ENCODE measurements around the gene PCDHB5.
"Not testable (repeated sequence)": the region's sequence is repeated elsewhere in the genome, so short reads cannot be mapped to it uniquely, and the experiment has no call there.

The PCDHB5 gene

GRCh38 chr5:141135030-141135717 is at the start of gene PCDHB5:
PCDHB5 (plus strand) TSS chr5:141135206; CDS start chr5:141135435, 229 bp downstream.
- DNase-seq = no peak
- no peak for ATAC-seq

DNA sequence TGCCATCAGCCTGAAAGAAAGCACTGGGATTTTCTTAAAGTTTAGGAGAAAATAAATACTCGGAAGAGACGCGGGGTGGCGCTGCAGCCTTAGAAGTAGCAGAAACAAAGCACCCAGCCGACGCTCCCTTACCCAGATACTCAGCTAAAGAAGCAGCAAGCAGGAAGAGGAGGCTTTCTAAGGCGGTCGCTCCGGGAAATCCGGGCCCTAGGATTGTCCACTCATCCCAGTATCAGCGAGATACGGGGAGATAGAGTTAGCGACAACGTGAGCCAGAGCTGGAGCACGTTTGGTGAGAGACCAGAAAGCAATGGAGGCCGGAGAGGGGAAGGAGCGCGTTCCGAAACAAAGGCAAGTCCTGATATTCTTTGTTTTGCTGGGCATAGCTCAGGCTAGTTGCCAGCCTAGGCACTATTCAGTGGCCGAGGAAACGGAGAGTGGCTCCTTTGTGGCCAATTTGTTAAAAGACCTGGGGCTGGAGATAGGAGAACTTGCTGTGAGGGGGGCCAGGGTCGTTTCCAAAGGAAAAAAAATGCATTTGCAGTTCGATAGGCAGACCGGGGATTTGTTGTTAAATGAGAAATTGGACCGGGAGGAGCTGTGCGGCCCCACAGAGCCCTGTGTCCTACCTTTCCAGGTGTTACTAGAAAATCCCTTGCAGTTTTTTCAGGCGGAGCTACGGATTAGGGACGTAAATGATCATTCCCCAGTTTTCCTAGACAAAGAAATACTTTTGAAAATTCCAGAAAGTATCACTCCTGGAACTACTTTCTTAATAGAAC is 40.3 kb upstream of the PCDHB5 start, which contains the start of gene PCDHB2:
TSS of gene PCDHB2 (plus strand) at position 135 of the 782 bp plus-strand sequence. CDS start at position 311, 176 bp downstream.
- DNase-seq = no peak

DNA sequence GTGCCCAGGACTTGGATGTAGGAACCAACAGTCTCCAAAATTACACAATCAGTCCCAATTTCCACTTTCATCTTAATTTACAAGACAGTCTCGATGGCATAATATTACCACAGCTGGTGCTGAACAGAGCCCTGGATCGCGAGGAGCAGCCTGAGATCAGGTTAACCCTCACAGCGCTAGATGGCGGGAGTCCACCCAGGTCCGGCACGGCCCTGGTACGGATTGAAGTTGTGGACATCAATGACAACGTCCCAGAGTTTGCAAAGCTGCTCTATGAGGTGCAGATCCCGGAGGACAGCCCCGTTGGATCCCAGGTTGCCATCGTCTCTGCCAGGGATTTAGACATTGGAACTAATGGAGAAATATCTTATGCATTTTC is 39.8 kb upstream of the PCDHB5 start:
- ATAC-seq (no peak), DNase-seq (no peak)

More for the DNA sequence above, 40.3 kb upstream of the PCDHB5 start, which contains the start of gene PCDHB2:
- no peak for ATAC-seq

DNA sequence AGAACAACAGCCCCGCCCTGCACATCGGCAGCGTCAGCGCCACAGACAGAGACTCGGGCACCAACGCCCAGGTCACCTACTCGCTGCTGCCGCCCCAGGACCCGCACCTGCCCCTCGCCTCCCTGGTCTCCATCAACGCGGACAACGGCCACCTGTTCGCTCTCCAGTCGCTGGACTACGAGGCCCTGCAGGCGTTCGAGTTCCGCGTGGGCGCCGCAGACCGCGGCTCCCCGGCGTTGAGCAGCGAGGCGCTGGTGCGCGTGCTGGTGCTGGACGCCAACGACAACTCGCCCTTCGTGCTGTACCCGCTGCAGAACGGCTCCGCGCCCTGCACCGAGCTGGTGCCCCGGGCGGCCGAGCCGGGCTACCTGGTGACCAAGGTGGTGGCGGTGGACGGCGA is 38.8 kb upstream of the PCDHB5 start:
- DNase-seq, ATAC-seq: not testable (repeated sequence)

DNA sequence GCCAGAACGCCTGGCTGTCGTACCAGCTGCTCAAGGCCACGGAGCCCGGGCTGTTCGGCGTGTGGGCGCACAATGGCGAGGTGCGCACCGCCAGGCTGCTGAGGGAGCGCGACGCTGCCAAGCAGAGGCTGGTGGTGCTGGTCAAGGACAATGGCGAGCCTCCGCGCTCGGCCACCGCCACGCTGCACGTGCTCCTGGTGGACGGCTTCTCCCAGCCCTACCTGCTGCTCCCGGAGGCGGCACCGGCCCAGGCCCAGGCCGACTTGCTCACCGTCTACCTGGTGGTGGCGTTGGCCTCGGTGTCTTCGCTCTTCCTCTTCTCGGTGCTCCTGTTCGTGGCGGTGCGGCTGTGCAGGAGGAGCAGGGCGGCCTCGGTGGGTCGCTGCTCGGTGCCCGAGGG is 38.4 kb upstream of the PCDHB5 start:
- not testable (repeated sequence) for DNase-seq

GRCh38 chr5:141100243-141100805 is 34.7 kb upstream of the PCDHB5 start, which contains the start of gene PCDHB3:
PCDHB3 (plus strand) TSS chr5:141100473; CDS start chr5:141100650, 177 bp downstream.
- ATAC-seq (no peak), DNase-seq (peak; percentile 41)

More for the DNA sequence above, 38.4 kb upstream of the PCDHB5 start:
- not testable (repeated sequence) for ATAC-seq

DNA sequence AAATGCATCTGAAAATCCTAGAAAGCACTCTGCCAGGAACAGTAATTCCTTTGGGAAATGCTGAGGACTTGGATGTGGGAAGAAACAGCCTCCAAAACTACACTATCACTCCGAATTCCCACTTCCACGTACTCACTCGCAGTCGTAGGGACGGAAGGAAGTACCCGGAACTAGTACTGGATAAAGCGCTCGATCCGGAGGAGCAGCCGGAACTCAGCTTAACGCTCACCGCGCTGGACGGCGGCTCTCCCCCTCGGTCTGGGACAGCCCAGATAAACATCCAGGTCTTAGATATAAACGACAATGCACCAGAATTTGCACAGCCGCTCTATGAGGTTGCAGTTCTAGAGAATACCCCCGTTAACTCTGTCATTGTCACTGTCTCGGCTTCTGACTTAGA is 33.9 kb upstream of the PCDHB5 start:
- ATAC-seq (no peak), DNase-seq (no peak)

DNA sequence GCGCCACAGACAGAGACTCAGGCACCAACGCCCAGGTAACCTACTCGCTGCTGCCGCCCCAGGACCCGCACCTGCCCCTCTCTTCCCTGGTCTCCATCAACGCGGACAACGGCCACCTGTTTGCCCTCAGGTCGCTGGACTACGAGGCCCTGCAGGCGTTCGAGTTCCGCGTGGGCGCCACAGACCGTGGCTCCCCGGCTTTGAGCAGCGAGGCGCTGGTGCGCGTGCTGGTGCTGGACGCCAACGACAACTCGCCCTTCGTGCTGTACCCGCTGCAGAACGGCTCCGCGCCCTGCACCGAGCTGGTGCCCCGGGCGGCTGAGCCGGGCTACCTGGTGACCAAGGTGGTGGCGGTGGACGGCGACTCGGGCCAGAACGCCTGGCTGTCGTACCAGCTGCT is 32.9 kb upstream of the PCDHB5 start:
- ATAC-seq, DNase-seq: not testable (repeated sequence)

DNA sequence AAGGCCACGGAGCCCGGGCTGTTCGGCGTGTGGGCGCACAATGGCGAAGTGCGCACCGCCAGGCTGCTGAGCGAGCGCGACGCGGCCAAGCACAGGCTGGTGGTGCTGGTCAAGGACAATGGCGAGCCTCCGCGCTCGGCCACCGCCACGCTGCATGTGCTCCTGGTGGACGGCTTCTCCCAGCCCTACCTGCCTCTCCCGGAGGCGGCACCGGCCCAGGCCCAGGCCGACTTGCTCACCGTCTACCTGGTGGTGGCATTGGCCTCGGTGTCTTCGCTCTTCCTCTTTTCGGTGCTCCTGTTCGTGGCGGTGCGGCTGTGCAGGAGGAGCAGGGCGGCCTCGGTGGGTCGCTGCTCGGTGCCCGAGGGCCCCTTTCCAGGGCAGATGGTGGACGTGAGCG is 32.5 kb upstream of the PCDHB5 start:
- not testable (repeated sequence) for DNase-seq, ATAC-seq

DNA sequence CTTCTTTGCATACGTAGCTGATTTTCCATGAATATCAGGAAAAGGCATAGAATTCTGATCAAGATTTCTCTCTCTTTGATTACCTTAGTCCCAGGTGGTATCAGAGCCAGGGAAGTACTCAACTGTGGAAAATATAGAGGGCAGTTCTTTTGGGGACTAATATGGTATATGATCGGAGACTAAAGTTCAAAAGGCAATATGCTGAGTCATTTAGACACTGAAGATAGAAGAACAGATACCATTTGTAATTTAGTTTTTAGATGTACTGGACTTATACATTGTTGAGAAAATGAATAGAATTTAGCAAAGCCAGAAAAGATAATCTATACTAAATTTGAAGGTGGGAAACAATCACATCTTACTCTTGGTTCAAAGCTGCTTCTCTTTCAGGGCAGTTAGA is 29.7 kb upstream of the PCDHB5 start:
- DNase-seq = no peak
- no peak for ATAC-seq

- DNase-seq = no peak
- no peak for ATAC-seq
These were observed 15.8 kb upstream of the PCDHB5 start for GRCh38 chr5:141119250-141119649.

DNA sequence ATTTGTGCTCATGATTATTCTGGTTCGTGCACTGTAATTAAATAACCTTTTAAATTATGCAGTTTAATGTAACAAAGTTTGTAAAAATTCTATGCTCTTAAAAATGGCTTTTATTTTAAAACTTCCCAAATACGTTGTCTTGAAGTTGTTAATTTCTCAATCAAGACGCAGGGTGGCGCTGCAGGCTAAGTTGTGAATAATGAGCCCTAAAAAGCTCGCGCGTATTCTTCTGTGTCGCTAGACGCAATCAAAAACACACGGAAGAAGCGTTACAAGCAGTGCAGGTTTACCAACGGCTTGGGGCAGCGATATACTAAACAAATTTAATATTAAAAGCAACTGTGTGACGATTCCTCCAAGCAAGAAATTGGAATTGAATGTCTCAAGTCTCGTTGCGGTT is 13.4 kb upstream of the PCDHB5 start, which contains the start of gene PCDHB4:
TSS of gene PCDHB4 (plus strand) at position 256 of the 400 bp plus-strand sequence. CDS start 181 bp downstream, outside the sequence.
- DNase-seq (peak; percentile 4), ATAC-seq (no peak)

DNA sequence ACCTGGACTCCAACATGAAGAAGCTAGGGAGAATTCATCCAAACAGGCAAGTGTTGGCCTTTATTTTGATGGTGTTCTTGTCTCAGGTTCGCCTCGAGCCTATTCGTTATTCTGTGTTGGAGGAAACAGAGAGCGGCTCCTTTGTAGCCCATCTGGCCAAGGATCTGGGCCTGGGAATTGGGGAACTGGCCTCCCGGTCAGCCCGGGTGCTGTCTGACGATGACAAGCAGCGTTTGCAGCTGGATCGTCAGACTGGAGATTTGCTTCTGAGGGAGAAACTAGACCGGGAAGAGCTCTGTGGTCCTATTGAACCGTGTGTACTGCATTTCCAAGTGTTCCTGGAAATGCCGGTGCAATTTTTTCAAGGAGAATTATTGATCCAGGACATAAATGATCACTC is 13.0 kb upstream of the PCDHB5 start:
- DNase-seq (no peak), ATAC-seq (no peak)

DNA sequence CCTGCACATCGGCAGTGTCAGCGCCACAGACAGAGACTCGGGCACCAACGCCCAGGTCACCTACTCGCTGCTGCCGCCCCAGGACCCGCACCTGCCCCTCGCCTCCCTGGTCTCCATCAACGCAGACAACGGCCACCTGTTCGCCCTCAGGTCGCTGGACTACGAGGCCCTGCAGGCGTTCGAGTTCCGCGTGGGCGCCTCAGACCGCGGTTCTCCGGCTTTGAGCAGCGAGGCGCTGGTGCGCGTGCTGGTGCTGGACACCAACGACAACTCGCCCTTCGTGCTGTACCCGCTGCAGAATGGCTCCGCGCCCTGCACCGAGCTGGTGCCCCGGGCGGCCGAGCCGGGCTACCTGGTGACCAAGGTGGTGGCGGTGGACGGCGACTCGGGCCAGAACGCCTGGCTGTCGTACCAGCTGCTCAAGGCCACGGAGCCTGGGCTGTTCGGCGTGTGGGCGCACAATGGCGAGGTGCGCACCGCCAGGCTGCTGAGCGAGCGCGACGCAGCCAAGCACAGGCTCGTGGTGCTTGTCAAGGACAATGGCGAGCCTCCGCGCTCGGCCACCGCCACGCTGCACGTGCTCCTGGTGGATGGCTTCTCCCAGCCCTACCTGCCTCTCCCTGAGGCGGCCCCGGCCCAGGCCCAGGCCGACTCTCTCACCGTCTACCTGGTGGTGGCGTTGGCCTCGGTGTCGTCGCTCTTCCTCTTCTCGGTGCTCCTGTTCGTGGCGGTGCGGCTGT is 11.4 kb upstream of the PCDHB5 start:
- not testable (repeated sequence) for ATAC-seq, DNase-seq

- no peak for DNase-seq
- no peak for ATAC-seq
These were observed 7.7 kb upstream of the PCDHB5 start for GRCh38 chr5:141127305-141127704.

DNA sequence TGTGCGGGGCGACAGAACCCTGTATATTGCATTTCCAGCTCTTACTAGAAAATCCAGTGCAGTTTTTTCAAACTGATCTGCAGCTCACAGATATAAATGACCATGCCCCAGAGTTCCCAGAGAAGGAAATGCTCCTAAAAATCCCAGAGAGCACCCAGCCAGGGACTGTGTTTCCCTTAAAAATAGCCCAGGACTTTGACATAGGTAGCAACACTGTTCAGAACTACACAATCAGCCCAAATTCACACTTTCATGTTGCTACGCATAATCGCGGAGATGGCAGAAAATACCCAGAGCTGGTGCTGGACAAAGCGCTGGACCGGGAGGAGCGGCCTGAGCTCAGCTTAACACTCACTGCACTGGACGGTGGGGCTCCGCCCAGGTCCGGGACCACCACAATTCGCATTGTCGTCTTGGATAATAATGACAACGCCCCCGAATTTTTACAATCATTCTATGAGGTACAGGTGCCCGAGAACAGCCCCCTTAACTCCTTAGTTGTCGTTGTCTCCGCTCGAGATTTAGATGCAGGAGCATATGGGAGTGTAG is 786 bp downstream of the PCDHB5 start:
- DNase-seq (no peak), ATAC-seq (no peak)

DNA sequence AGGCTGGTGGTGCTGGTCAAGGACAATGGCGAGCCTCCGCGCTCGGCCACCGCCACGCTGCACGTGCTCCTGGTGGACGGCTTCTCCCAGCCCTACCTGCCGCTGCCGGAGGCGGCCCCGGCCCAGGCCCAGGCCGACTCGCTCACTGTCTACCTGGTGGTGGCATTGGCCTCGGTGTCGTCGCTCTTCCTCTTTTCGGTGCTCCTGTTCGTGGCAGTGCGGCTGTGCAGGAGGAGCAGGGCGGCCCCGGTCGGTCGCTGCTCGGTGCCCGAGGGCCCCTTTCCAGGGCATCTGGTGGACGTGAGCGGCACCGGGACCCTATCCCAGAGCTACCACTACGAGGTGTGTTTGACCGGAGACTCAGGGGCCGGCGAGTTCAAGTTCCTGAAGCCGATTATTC is 2.3 kb downstream of the PCDHB5 start:
- not testable (repeated sequence) for ATAC-seq, DNase-seq

GRCh38 chr5:141149812-141150211 is 14.8 kb downstream of the PCDHB5 start, which contains the start of gene PCDHB6:
PCDHB6 (plus strand) TSS chr5:141150057; CDS start chr5:141150258, 201 bp downstream.
- ATAC-seq (no peak), DNase-seq (no peak)

DNA sequence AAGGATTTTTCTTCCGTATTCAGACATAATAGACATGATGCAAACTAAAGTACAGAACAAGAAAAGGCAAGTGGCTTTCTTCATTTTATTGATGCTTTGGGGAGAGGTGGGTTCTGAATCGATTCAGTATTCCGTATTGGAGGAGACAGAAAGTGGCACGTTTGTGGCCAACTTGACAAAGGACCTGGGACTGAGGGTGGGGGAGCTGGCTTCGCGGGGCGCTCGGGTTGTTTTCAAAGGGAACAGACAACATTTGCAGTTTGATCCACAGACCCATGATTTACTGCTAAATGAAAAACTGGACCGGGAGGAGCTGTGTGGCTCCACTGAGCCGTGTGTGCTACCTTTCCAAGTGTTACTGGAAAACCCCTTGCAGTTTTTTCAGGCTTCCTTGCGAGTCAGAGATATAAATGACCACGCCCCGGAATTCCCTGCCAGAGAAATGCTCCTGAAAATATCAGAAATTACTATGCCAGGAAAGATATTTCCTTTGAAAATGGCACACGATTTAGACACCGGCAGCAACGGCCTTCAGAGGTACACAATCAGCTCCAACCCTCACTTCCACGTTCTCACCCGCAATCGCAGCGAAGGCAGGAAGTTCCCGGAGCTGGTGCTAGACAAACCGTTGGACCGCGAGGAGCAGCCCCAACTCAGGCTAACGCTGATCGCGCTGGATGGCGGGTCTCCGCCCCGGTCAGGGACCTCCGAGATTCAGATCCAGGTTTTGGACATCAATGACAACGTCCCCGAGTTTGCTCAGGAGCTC is 15.4 kb downstream of the PCDHB5 start:
- ATAC-seq (no peak), DNase-seq (no peak)

- DNase-seq (no peak), ATAC-seq (no peak)
These were observed 16.0 kb downstream of the PCDHB5 start for GRCh38 chr5:141150993-141151325.

GRCh38 chr5:141151632-141152031 is 16.6 kb downstream of the PCDHB5 start:
- ATAC-seq, DNase-seq: not testable (repeated sequence)

All from stimulated activated naive CD8-positive, alpha-beta T cell treated with anti-CD3 and anti-CD28 coated beads, Interleukin-15, Interleukin-2, amounts not matched to agents 100 U/mL and 50 U/mL, for 24 hours (primary cell).